Osteoblast (primary cell): Measurements from ENCODE around the gene PHF21A. TPM values are rescaled to one million over a fixed set of nuclear protein-coding genes. Genes with fewer than 3 reads are reported as not detected.

ENCODE experiments used
- DNase-seq: peaks from one replicate; pipeline ENCODE4 v3.0.0; 2011; ENCODE audit warnings: low spot score, mixed read lengths; ENCODE audit not compliant: insufficient read length; ENCODE audit errors: missing footprints
- H2AFZ ChIP-seq: 2 replicates; pipeline ENCODE4 v1.6.0; 2011; ENCODE audit warnings: mild to moderate bottlenecking, low read length
- H3K27ac ChIP-seq: 2 replicates; pipeline ENCODE4 v1.5.1; 2011; ENCODE audit warnings: mild to moderate bottlenecking, low read depth, low read length, moderate library complexity
- H3K27me3 ChIP-seq: 2 replicates; pipeline ENCODE4 v1.6.0; 2012; ENCODE audit warnings: mild to moderate bottlenecking, control low read depth, inconsistent platforms, low read length, moderate library complexity; ENCODE audit not compliant: insufficient read depth
- H3K36me3 ChIP-seq: 2 replicates; pipeline ENCODE4 v1.5.1; 2011; ENCODE audit warnings: mild to moderate bottlenecking, low read length, control low read depth, moderate library complexity; ENCODE audit not compliant: insufficient read depth
- H3K4me1 ChIP-seq: 2 replicates; pipeline ENCODE4 v1.5.1; 2011; ENCODE audit warnings: mild to moderate bottlenecking, low read length, control low read depth, moderate library complexity; ENCODE audit not compliant: insufficient read depth
- H3K4me2 ChIP-seq: 2 replicates; pipeline ENCODE4 v1.6.0; 2011; ENCODE audit warnings: mild to moderate bottlenecking, low read length; ENCODE audit not compliant: insufficient read depth
- H3K4me3 ChIP-seq: fragments of 200-600 bp; sonication (generic); 3 replicates; pipeline ENCODE4 v1.5.1; 2012; ENCODE audit warnings: mild to moderate bottlenecking, low read length, inconsistent platforms; ENCODE audit not compliant: insufficient read depth
- H3K79me2 ChIP-seq: 2 replicates; pipeline ENCODE4 v1.6.0; 2012; ENCODE audit warnings: mild to moderate bottlenecking, low read length, control low read depth, inconsistent platforms; ENCODE audit not compliant: insufficient read depth
- H3K9me3 ChIP-seq: 2 replicates; pipeline ENCODE4 v1.5.1; 2011; ENCODE audit warnings: low read depth, low read length, control low read depth
- H4K20me1 ChIP-seq: 2 replicates; pipeline ENCODE4 v1.6.0; 2012; ENCODE audit warnings: mild to moderate bottlenecking, low read length, control low read depth; ENCODE audit not compliant: insufficient read depth
- CTCF ChIP-seq: IDR thresholded peaks from 2 replicates; pipeline ENCODE4 v1.5.1; 2011; ENCODE audit warnings: mild to moderate bottlenecking, low read depth, low read length, moderate library complexity; ENCODE audit errors: extremely low read depth
- total RNA-seq: library from RNA; depleted of rRNA; stranded (reverse); fragments of >200 nt; gene quantifications from 2 replicates; pipeline ENCODE4 v1.2.3, GENCODE V29; 2012

The PHF21A gene
- total RNA-seq, 1 donor, result 26.4 TPM

GRCh38 chr11:45910623-45911022, 210.6 kb downstream of the PHF21A start:
- Histone ChIP-seq H3K27me3 (no peaks in the 10 kb centered on the region), H3K9me3 (no peaks in the 10 kb centered on the region), H3K4me3 (no peak overlapping the region), H3K4me2 (no peak overlapping the region), H3K79me2 (peaks cover 3% of the 10 kb centered on the region), H3K27ac (no peak overlapping the region), H4K20me1 (peaks cover 14% of the 10 kb centered on the region), H2AFZ (no peak overlapping the region), H3K4me1 (no peaks in the 10 kb centered on the region), H3K36me3 (peaks cover 29% of the 10 kb centered on the region)
- no peak for TF ChIP-seq CTCF
- no peak for DNase-seq

- no peaks in the 10 kb centered on the region for H3K79me2 ChIP-seq
- no peak for TF ChIP-seq CTCF
These were observed 211.4 kb downstream of the PHF21A start for GRCh38 chr11:45909594-45910475.

DNA sequence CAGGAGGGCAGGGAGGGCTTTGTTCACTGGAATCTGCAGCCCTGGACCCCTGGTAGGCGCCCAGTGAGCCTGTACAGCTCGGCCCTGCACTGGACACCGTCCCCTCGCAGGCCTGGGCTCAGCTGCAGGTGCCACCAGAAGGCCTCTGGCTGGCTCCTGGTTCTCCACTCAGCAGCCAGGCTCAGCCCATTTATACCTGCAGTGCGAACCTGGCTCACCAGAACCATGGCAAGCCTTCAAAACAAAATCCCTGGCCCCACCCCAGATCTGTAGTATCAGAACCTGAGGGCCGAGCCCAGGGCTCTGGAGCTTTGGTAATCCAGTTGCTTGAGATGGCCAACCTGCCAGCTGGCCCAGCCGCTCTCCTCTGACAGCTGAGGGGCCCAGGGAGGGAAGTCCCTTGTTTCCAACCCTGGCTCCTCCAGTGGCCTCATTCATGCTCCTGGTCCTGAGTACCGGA, 213.3 kb downstream of the PHF21A start:
- peaks cover 6% of the 10 kb centered on the region for H4K20me1 ChIP-seq
- H3K4me1 ChIP-seq, result no peaks in the 10 kb centered on the region
- H2AFZ ChIP-seq, result no peak overlapping the region
- H3K27me3 ChIP-seq, result no peaks in the 10 kb centered on the region
- no peak overlapping the region for H3K27ac ChIP-seq
- H3K4me2 ChIP-seq, result no peak overlapping the region
- no peak for DNase-seq
- peaks cover 13% of the 10 kb centered on the region for H3K36me3 ChIP-seq
- no peak for TF ChIP-seq CTCF
- no peak overlapping the region for H3K4me3 ChIP-seq
- no peaks in the 10 kb centered on the region for H3K9me3 ChIP-seq
- H3K79me2 ChIP-seq, result no peaks in the 10 kb centered on the region

More at GRCh38 chr11:45909594-45910475, 211.4 kb downstream of the PHF21A start:
- Histone ChIP-seq H3K4me1 (no peaks in the 10 kb centered on the region), H3K36me3 (peaks cover 24% of the 10 kb centered on the region), H3K9me3 (no peaks in the 10 kb centered on the region), H3K27me3 (no peaks in the 10 kb centered on the region), H2AFZ (no peak overlapping the region), H3K4me3 (no peak overlapping the region), H3K4me2 (no peak overlapping the region), H4K20me1 (peaks cover 11% of the 10 kb centered on the region), H3K27ac (no peak overlapping the region)
- DNase-seq, result no peak

GRCh38 chr11:45906965-45907611, 214.2 kb downstream of the PHF21A start, which contains the start of gene FREY1:
TSS of gene FREY1 (minus strand) at chr11:45907271. CDS start at chr11:45907245, 26 bp downstream.
- no peak within 1 kb of the TSS for H3K27ac ChIP-seq
- H3K4me2 ChIP-seq, result no peak within 1 kb of the TSS
- no peaks in the 10 kb centered on the region for H3K9me3 ChIP-seq
- H3K4me1 ChIP-seq, result no peaks in the 10 kb centered on the region
- no peak within 1 kb of the TSS for H2AFZ ChIP-seq
- peaks cover 6% of the 10 kb centered on the region for H4K20me1 ChIP-seq
- H3K79me2 ChIP-seq, result no peaks in the 10 kb centered on the region
- H3K36me3 ChIP-seq, result peaks cover 11% of the 10 kb centered on the region
- TF ChIP-seq CTCF, result no peak
- no peak within 1 kb of the TSS for H3K4me3 ChIP-seq
- peak; percentile 83 for DNase-seq
- no peaks in the 10 kb centered on the region for H3K27me3 ChIP-seq
